ENCODE results near the gene VAV2. TPM values are rescaled to one million over a fixed set of nuclear protein-coding genes. Genes with fewer than 3 reads are reported as not detected.

Gene VAV2
- polyA plus RNA-seq, 1 experiment = 9.0 TPM

DNA sequence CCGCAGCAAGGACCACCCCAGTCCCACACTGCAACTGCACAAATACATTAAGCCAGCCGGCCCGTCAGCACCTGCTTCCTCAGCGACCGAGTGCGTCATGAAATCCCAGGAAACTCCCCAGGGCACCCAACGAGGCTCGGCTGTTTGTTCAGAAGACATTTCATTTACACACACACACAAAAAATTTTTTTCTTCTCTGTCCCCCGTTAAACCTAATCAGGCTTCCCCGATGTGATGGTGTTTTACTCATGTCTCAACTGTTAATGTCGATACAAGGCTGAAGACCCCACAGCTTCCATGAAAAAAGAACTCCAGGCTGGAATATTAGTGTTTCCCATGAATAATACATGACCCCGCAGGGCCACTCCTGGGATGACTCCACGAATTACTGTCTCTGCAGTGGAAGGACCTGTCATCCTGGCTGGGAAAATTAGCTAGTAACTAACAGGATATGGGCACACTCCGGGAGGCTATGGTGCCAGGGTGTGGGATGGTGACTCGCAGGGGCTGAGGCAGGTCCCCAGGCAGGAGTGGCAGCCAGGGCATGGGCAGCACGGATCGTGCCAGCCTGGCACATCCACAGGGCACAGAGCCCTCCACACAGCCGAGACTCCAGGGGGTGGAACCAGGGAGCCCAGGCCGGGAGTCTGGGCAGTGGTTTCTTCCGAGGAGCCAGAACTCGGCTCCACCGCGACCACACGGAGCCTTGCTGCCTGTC, 102.4 kb downstream of the VAV2 start:
- no peaks in the 10 kb centered on the region; the same call in none of the 2 replicates for H3K9me3 ChIP-seq (ENCODE audit: control insufficient read depth, insufficient read depth, low read length)
- H3K27me3 ChIP-seq (ENCODE audit: control insufficient read depth, insufficient read depth, low read length) = no peaks in the 10 kb centered on the region
- ChIA-PET POLR2A (no interaction called here), CTCF (no interaction called here)
- TF ChIP-seq, protein P1, sequence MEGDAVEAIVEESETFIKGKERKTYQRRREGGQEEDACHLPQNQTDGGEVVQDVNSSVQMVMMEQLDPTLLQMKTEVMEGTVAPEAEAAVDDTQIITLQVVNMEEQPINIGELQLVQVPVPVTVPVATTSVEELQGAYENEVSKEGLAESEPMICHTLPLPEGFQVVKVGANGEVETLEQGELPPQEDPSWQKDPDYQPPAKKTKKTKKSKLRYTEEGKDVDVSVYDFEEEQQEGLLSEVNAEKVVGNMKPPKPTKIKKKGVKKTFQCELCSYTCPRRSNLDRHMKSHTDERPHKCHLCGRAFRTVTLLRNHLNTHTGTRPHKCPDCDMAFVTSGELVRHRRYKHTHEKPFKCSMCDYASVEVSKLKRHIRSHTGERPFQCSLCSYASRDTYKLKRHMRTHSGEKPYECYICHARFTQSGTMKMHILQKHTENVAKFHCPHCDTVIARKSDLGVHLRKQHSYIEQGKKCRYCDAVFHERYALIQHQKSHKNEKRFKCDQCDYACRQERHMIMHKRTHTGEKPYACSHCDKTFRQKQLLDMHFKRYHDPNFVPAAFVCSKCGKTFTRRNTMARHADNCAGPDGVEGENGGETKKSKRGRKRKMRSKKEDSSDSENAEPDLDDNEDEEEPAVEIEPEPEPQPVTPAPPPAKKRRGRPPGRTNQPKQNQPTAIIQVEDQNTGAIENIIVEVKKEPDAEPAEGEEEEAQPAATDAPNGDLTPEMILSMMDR (IDR thresholded peaks at IDR 0.05; ENCODE audit: low read depth, low read length) = no peak
- DNase-seq (ENCODE audit: low read depth, low spot score) = no peak
- no peak overlapping the region for H3K4me3 ChIP-seq (ENCODE audit: low read depth, low read length)
- peak overlapping the region; percentile 21 for H3K27ac ChIP-seq (ENCODE audit: low read depth, low read length)

DNA sequence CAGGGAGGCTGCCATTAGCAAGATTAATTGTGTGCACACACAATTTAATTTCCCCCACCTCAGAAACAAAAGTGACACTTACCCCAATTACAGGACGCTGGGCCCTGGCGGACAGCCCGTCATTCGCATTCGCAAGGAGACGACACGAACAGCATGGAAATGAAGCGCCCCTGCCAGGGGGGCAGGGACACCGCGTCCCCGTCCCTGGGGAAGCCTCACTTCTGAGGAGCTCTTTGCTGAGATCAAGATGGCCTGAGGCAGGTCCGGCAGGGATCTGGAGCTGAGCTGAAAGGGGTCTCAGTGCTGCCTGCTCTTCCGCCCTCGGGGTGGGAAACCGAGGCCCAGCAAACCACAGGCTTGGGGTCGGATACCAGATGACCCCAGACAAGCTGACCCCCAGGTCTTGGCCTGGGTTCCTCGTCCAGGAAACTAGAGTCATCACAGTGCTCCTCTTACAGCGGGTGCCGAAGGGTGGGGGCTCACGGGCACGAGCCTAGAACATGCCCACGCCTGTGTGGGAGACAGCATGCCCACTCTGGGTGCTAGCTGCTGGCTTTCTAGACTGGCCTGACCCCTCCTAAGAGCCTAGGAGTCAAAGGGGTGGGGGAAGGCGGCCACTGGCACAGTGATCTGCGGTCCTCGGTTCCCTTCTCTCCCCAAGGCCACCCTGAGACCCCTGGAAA, 103.2 kb downstream of the VAV2 start:
- no peak for DNase-seq (ENCODE audit: low read depth, low spot score)
- POLR2A ChIA-PET = interaction anchor here (0.5 kb wide), 1 partner anchor 22 kb away, joined by 5 read pairs; no protein-coding TSS in a partner anchor
- no peak overlapping the region for H3K4me3 ChIP-seq (ENCODE audit: low read depth, low read length)
- TF ChIP-seq, protein P1 (IDR thresholded peaks at IDR 0.05; ENCODE audit: low read depth, low read length) = no peak
- no peak overlapping the region for H3K27ac ChIP-seq (ENCODE audit: low read depth, low read length)
- CTCF ChIA-PET = no interaction called here
- H3K9me3 ChIP-seq (ENCODE audit: control insufficient read depth, insufficient read depth, low read length) = no peaks in the 10 kb centered on the region; the same call in none of the 2 replicates
- H3K27me3 ChIP-seq (ENCODE audit: control insufficient read depth, insufficient read depth, low read length) = no peaks in the 10 kb centered on the region

DNA sequence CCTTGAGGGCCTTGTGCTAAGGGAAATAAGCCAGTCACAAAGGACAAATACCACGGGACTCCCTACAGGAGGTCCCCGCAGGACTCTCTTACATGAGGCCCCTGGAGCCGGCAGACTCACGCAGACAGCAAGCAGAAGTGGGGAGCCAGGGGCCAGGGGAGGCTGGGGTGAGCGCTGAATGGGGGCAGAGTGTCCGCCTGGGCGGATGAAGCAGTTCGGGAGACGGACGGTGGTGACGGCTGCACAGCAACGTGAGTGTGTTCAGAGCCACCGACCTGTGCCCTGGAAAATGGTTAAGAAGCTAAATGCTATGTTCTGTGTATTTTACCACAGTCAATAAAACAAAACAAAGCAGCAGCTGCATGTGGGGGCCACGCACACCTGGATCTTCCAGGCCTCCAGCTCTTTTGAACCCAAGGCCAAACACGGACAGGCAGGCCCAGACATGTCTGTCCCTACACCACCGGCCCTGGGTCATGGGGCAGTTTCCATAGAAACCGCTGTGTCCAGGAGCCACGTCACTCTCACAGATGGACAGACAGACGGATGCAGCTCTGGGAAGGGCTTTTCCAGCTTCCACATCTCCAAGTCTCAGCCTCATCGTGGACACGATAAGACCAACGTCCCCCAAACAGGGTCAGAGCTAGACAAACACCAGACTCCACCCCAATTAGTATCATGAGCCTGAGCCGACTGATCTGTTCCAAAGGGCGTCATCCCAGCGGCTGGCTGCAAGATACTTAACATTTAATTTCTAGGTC, 103.9 kb downstream of the VAV2 start:
- TF ChIP-seq, protein P1 (IDR thresholded peaks at IDR 0.05; ENCODE audit: low read depth, low read length) = no peak
- Histone ChIP-seq H3K4me3 (ENCODE audit: low read depth, low read length) (no peak overlapping the region), H3K27me3 (ENCODE audit: control insufficient read depth, insufficient read depth, low read length) (no peaks in the 10 kb centered on the region), H3K27ac (ENCODE audit: low read depth, low read length) (no peak overlapping the region), H3K9me3 (ENCODE audit: control insufficient read depth, insufficient read depth, low read length) (no peaks in the 10 kb centered on the region; the same call in none of the 2 replicates)
- POLR2A ChIA-PET = interaction anchor here (0.5 kb wide), 1 partner anchor 21 kb away, joined by 5 read pairs; no protein-coding TSS in a partner anchor
- CTCF ChIA-PET = no interaction called here
- DNase-seq (ENCODE audit: low read depth, low spot score) = no peak

DNA sequence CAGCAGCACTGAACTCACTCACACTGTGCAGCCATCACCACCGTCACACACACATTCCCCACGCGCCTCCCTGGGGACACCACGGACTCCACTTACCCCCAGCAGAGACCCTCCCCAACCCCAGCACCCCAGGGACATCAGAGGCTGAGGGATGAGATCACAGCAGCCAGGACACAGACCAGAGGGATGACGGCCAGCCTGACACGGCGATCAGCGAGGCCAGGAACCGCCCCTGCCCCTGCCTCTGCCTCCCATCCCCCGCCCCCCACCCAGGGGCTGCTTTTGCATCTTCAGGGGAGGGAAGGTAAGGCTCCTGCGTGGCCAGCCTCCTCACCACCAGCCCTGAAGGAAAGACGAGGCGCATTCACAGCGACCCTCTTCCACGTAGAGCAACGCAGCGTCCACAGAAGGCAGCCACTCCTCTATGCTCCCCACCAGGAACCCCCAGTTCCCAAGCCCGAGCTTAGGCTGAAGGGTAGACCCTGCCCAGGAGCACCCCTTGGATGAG, 104.5 kb downstream of the VAV2 start:
- no peaks in the 10 kb centered on the region for H3K27me3 ChIP-seq (ENCODE audit: control insufficient read depth, insufficient read depth, low read length)
- no peak for DNase-seq (ENCODE audit: low read depth, low spot score)
- H3K4me3 ChIP-seq (ENCODE audit: low read depth, low read length) = no peak overlapping the region
- CTCF ChIA-PET = no interaction called here
- POLR2A ChIA-PET = no interaction called here
- TF ChIP-seq, protein P1 (IDR thresholded peaks at IDR 0.05; ENCODE audit: low read depth, low read length) = no peak
- H3K9me3 ChIP-seq (ENCODE audit: control insufficient read depth, insufficient read depth, low read length) = no peaks in the 10 kb centered on the region; the same call in none of the 2 replicates
- no peak overlapping the region for H3K27ac ChIP-seq (ENCODE audit: low read depth, low read length)
